ENCODE results near the gene CYTH3. TPM values are rescaled to one million over a fixed set of nuclear protein-coding genes. Genes with fewer than 3 reads are reported as not detected.

Gene CYTH3
- total and polyA plus RNA-seq, 2 of the 13 experiments (the other 11 are each of a cell fraction or from before 2014, with no cell fraction given): 3.1 to 3.8 TPM

- TF ChIP-seq ZNF512 (CRISPR knock-in tag; IDR thresholded peaks at IDR 0.05) (no peak), SMARCE1 (IDR thresholded peaks at IDR 0.05; ENCODE audit: borderline replicate concordance) (no peak), ZNF512B (CRISPR knock-in tag; IDR thresholded peaks at IDR 0.05; ENCODE audit: borderline replicate concordance) (0 out of 2 replicates have a peak, but pooled peaks have one; percentile 41), ZNF275 (CRISPR knock-in tag; IDR thresholded peaks at IDR 0.05; ENCODE audit: borderline replicate concordance) (0 out of 2 replicates have a peak, but pooled peaks have one; percentile 59), IKZF5 (CRISPR knock-in tag; IDR thresholded peaks at IDR 0.05) (0 out of 2 replicates have a peak, but pooled peaks have one; percentile 43), ZNF770 (CRISPR knock-in tag; IDR thresholded peaks at IDR 0.05) (peak; percentile 62), ZNF619 (CRISPR knock-in tag; IDR thresholded peaks at IDR 0.05) (0 out of 2 replicates have a peak, but pooled peaks have one; percentile 46), SIX4 (CRISPR knock-in tag; IDR thresholded peaks at IDR 0.05) (0 out of 2 replicates have a peak, but pooled peaks have one; percentile 19), ZNF30 (CRISPR knock-in tag; IDR thresholded peaks at IDR 0.05) (no peak), SNAPC5 (CRISPR knock-in tag; IDR thresholded peaks at IDR 0.05; ENCODE audit: borderline replicate concordance) (no peak), ERF (CRISPR knock-in tag; IDR thresholded peaks at IDR 0.05) (peak; percentile 41; the same call in 1 of the 2 replicates), ZFYVE20 (CRISPR knock-in tag; IDR thresholded peaks at IDR 0.05; ENCODE audit: borderline replicate concordance, low read depth) (no peak), PBX3 (CRISPR knock-in tag; IDR thresholded peaks at IDR 0.05; ENCODE audit: borderline replicate concordance) (no peak), ZNF639 (CRISPR knock-in tag; conservative IDR thresholded peaks at IDR 0.05) (no peak), MAX (IDR thresholded peaks at IDR 0.05) (0 out of 2 replicates have a peak, but pooled peaks have one; percentile 49)
These were observed 45.5 kb upstream of the CYTH3 start (continued) for GRCh38 chr7:6317797-6318438.
